SKM-1 (cell line): ENCODE results near the gene HSPB7.
A peak's percentile ranks its signal among the peaks of the same experiment; 100 is the strongest.
"Not testable (repeated sequence)": the region's sequence is repeated elsewhere in the genome, so short reads cannot be mapped to it uniquely, and the experiment has no call there.

Experiments used
- DNase-seq: peaks from one replicate; lab custom pipeline; 2025; ENCODE audit not compliant: unreplicated experiment; lab: John Stamatoyannopoulos, UW

HSPB7 gene

DNA sequence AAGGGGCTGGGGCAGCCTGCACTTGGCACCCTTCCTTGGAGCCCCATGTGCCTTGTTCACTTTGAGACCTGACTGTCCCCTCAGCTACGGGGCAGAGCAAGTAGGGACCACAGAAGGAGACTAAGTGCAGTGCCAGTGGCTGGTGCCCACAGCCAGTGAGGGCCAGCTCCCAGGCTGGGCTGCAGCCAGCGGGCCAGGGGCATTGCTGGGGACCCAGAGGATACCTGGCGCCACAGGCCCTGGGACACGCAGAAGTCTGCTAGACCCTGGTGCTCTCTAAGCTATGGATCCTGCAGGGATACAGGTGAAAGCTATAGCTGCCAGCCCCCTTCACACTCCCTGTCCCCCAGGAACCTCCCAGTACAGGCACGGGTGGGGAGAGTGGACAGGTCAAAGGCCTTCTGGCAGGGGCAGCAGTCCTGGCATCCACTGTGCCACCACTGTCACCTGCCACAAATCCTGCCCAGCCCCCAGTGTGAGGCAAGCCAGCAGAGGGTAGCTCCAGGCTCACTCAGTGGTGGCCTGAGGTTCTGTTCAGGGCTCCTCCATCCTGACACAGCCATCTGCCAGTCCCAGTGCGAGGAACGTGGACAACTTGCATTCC lies 5.3 kb upstream of the HSPB7 start:
- no peak for DNase-seq

- DNase-seq: no peak
These were observed 4.5 kb upstream of the HSPB7 start for GRCh38 chr1:16022393-16022792.

GRCh38 chr1:16021681-16022080 lies 3.8 kb upstream of the HSPB7 start, which contains the start of gene CLCNKA:
TSS of gene CLCNKA (plus strand) at chr1:16022036. CDS start at chr1:16022620, 584 bp downstream.
- no peak for DNase-seq

GRCh38 chr1:16020878-16021277 lies 3.0 kb upstream of the HSPB7 start:
- not testable (repeated sequence) for DNase-seq

DNA sequence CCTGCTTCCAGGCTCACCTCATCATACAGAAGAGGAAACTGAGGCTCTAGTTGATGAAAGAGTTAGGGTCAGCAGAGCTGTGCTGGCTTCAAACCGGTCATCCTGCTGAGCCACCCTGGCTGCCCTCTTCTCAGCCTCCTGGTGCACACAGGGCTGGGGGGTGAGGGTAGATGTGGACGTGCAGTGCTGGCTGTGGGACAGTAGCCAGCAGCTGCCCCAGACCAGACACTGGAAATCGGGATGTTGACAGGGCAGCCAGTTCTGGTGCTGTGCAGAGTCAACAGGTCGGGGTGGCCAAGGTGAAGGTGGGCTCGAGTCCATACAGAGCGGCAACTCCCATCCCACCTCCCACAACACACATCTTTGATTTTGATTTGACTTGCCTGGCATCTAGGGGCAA lies 2.5 kb upstream of the HSPB7 start:
- DNase-seq: no peak

DNA sequence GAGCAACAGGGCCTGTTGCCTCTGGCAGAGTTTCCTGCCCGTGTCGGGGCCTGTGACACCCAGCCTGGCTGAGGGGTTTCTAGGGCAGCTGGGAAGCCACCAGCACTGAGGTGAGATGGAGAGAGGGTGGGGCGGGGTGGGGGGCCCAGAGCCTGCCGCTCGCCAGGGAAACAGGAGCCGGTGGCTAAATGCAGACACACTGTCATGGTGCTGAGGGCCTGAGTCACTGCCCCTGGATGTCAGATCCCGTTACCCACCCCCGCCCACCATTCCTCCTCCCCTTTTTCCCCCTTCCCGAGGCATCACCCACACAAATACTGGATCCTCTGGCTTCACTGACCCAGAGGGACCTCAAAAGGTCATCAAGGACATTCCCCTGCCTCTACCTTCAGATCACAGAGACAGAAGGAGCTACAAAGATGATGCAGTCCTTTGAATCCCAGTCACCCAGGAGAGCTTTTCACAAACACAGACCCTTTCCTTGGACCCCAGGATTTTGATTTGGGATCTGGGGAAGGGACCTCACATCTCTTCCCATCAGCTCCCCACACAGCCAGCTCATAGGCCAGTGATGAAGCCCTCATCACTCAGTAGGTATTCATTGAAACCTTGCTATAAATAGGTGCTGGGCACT lies 1.9 kb upstream of the HSPB7 start:
- no peak for DNase-seq

DNA sequence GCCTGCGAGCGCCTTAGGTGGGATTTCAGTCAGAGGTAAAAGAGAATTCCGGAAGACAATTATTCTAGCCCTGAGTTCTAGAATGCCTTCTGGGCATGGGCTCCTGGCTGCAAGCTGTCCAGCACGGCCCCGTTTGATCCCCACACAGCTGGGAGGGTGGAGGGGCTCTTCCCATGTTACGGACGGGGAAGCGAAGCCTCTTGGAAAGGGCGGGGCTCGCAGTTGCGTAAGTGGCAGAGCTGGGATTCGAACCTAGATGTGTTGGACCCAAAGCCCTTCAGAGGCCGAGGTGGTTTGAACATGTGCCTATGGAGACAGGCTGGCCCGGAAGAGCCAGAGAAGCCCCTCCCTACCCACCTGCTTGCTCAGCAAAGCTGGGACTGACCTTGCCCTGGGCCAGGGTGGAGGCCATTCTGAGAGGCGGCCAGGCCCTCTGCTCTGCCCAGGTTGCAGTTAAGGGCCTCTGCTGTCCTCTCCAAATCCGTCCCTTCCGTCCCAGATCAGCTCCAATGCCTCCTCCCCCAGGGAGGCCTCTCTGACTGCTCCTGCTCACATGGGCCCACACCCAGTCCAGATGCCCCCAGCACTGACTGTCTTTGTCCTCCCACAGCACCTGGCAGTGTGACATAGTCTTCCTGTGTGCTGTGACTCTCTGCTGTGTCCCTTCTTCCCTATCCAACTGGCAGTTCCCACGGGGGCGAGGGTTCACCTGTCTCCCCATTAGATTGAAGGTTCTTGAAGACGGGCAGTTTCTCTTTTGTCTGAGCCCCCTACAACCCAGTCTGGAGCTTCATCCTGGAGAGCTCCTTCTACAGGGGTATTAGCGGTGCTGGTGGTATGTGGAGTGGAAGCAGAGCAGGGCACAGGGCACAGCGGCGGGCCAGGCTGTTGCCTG lies 1.2 kb upstream of the HSPB7 start:
- DNase-seq: no peak

- DNase-seq: no peak
These were observed 465 bp upstream of the HSPB7 start for GRCh38 chr1:16018308-16018707.

DNA sequence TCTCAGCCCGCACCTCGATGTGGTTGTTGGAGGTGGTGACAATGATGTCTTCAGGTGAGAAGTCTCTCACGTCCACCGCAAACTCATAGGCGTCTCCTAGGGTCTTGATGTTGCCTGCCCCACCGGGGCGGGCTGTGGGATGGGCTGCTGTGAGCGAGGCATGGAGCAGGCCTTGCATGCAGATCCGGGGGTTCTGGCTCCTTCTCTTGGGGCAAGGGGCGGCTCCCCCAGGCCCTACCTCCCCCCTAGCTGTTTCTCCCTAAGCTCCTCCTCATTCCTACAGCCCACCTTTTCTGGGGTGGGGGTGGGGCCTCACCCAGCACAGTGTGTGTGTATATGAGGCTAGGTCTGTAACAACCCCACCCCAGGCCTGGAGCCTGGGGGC lies 775 bp downstream of the HSPB7 start:
- no peak for DNase-seq

DNA sequence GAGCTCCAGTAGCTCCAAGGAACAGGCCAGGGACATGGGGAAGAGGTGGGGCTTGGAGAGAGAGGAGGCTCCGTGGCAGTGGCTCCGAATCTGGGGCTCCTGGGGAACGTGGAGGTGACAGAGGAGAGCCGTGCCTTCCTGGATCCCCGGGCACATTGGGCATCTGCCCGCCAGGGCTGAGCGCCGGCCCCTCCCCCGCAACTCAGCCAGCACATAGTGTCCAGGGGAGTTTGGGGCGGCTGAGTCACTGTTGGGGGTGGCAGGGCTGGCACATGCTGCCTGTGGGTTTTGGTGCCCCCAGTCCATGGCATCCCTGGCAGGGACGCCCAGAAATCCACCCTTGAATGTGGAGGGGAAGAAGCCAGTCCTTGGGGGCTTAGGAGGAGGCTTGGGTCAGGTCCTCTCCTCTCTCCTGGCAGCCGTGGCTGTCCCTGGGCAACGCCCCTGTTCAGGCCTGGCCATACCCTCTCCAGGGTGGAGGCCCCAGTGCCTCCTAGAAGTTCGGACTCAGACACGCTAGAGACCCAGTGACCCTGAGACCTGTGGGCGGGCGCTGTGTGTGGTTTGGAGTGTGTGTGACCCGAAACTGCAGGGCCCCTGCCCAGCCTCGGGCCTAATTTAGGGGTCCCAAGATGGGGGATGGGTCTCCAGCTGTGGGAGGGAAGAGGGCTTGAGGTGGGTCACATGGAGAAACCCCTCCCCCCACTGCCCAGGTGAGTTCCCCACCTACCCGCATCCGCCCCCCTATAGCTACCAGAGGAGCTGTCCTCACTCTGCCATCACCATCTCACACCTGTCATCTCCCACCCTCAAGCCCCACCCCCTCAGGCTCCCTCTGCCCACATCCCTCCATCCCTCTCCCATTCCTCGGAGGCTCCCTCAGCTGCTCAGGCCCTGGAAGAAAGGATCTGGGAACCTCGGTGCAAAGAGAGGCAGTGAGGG lies 1.6 kb downstream of the HSPB7 start:
- no peak for DNase-seq

DNA sequence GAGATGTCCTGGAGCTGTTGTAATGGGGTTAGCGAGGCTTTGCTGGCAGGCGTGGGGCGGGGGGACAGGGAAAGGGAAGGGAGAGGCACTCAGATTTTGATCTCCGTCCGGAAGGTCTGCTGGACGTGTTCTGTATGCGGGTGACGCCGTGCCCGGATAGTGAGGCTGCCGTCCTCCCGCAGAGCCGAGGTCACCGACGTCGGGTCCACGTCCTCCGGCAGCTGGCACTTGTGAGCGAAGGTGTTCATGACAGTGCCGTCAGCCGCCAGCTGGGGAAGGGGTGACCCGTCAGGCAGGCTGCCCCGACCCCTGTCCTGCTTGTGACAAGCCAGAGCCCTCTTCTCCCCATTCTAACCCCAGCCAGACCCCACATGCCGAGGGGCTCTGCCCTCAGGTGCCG lies 2.4 kb downstream of the HSPB7 start:
- DNase-seq: no peak

DNA sequence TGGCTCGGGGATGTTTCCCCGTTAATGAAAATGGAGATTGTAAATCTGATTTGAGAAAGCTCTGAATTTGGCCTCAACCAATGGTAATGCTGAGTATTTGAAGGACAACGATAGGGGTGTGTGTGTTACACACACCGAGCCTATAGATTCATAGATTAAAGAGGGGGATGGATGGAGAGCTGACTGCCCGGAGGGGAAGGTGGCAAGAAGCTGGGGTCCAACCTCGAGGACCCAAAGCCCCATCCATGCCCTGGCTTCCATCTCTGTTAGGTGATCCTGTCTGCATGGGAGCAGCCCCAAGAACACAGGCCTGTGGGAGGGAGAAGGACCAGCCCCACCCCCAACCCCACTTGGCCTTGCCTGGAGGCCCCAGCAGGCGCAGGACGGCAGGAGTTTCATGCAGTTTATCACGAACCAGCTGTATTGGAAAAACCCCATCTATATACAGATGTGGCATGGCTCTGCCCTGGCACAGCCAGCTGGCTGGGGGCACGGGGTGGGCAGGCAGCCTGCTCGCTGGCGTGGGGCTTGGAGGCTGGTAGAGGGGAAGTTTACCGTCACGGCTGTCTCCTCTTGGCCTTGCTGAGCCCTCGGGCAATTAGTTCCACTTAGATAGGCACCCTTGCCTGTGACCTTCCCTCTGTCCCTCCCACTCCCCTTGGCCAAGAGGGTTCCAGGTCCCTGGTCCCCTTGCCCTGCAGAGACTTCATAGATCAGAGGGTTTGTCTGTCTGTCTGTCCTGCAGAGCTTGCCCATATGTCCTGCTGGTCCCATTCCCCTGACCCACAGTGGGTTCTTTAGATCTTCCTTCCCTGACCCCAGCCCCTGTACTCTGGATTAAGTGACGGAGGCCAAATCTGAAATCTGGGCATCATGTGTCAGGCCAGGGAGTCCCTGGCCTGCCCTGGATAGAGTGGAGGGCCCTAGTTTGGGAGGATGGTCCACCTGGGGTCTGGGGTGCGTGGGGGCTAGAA lies 3.0 kb downstream of the HSPB7 start:
- DNase-seq: no peak

- DNase-seq: no peak
These were observed 4.0 kb downstream of the HSPB7 start for GRCh38 chr1:16013908-16014258.

- no peak for DNase-seq
These were observed 4.5 kb downstream of the HSPB7 start for GRCh38 chr1:16013220-16013907.

DNA sequence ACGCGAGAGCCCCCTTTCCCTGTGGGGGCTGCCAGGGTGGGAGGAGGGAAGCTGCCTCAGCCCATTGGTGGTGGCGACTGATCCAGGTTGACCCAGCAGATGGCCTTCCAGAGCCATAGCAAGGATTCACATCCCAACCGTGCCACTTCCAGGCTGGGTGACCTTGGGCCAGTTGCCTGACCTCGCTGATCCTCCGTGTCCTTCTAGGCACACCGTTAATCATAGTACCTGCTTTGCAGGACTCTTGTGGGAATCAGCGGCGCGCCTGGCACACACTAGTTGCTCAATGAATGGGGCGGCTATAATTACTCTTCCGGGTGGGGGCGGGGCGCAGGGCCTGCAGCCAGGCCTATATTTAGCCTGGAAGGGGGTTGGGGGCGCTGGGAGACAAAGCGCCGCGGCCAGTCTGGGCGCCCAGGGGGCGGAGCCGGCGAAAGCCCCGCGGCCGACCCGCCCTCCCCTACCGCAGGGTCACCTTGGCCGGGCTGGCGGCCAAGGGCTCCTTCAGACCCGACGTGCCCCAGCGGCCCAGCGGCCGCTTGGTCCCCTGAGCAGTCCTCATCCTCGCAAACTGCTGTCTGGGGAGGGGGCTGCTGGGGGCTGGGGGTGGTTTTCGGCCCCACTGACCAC lies 5.1 kb downstream of the HSPB7 start:
- DNase-seq: peak; percentile 57

GRCh38 chr1:16011936-16012589 lies 5.8 kb downstream of the HSPB7 start:
- no peak for DNase-seq

- no peak for DNase-seq
These were observed 7.0 kb downstream of the HSPB7 start for GRCh38 chr1:16010837-16011236.

GRCh38 chr1:16009678-16010077 lies 8.2 kb downstream of the HSPB7 start:
- no peak for DNase-seq
